GM21390 (cell line): Measurements from ENCODE around the gene LPIN2.
"Not testable (repeated sequence)": the region's sequence is repeated elsewhere in the genome, so short reads cannot be mapped to it uniquely, and the experiment has no call there.

Experiments
- ATAC-seq: cut with Tn5 transposase; IDR thresholded peaks from one replicate; pipeline ENCODE4 v1.9.1; 2021; ENCODE audit not compliant: unreplicated experiment

The LPIN2 gene

GRCh38 chr18:3010086-3010485 lies 2.9 kb downstream of the LPIN2 start:
- no peak for ATAC-seq

- ATAC-seq, result no peak
These were observed 4.4 kb downstream of the LPIN2 start for GRCh38 chr18:3008541-3008940.

GRCh38 chr18:3007491-3007890 lies 5.5 kb downstream of the LPIN2 start:
- no peak for ATAC-seq

- no peak for ATAC-seq
These were observed 7.5 kb downstream of the LPIN2 start for GRCh38 chr18:3005462-3005861.

GRCh38 chr18:3003766-3004165 lies 9.2 kb downstream of the LPIN2 start:
- ATAC-seq, result not testable (repeated sequence)

GRCh38 chr18:3002732-3003131 lies 10.2 kb downstream of the LPIN2 start:
- no peak for ATAC-seq

- ATAC-seq, result no peak
These were observed 14.3 kb downstream of the LPIN2 start for GRCh38 chr18:2998644-2999043.

GRCh38 chr18:2997846-2998564 lies 14.9 kb downstream of the LPIN2 start:
- ATAC-seq, result no peak

GRCh38 chr18:2997429-2997828 lies 15.5 kb downstream of the LPIN2 start:
- no peak for ATAC-seq

- ATAC-seq, result peak; percentile 80
These were observed 18.1 kb downstream of the LPIN2 start for GRCh38 chr18:2994603-2995432.

GRCh38 chr18:2994020-2994589 lies 18.8 kb downstream of the LPIN2 start:
- ATAC-seq, result no peak

GRCh38 chr18:2992995-2993877 lies 19.7 kb downstream of the LPIN2 start:
- no peak for ATAC-seq

GRCh38 chr18:2990956-2991640 lies 21.8 kb downstream of the LPIN2 start:
- no peak for ATAC-seq

- no peak for ATAC-seq
These were observed 24.8 kb downstream of the LPIN2 start for GRCh38 chr18:2987876-2988790.

GRCh38 chr18:2986150-2986865 lies 26.6 kb downstream of the LPIN2 start:
- ATAC-seq, result no peak

- no peak for ATAC-seq
These were observed 27.3 kb downstream of the LPIN2 start for GRCh38 chr18:2985628-2986027.

GRCh38 chr18:2984703-2985261 lies 28.2 kb downstream of the LPIN2 start:
- ATAC-seq, result no peak

GRCh38 chr18:2984091-2984490 lies 28.9 kb downstream of the LPIN2 start:
- ATAC-seq, result no peak
